ENCODE data around the gene ZNF488.

DNA sequence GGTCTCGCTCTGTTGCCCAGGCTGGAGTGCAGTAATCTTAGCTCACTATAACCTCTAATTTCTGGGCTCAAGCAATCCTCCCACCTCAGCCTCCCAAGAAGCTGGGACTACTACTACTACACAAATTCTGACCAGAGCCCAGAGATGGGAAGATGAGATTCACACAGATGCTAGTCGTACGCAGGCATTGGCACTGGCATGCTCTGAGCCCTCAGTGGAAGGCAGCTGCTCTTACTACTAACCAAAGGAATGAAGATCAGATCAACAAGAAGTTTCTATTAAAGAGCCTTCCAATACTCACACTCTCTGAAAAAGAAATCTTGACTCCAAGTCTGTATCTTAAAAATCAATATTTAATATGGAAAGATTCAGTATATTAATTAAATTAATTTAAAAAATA, 51.1 kb downstream of the ZNF488 start:
- TF ChIP-seq POLR2AphosphoS5 (IDR thresholded peaks at IDR 0.05; ENCODE audit: low read depth, low read length) = no peak
- TF ChIP-seq, protein P1, sequence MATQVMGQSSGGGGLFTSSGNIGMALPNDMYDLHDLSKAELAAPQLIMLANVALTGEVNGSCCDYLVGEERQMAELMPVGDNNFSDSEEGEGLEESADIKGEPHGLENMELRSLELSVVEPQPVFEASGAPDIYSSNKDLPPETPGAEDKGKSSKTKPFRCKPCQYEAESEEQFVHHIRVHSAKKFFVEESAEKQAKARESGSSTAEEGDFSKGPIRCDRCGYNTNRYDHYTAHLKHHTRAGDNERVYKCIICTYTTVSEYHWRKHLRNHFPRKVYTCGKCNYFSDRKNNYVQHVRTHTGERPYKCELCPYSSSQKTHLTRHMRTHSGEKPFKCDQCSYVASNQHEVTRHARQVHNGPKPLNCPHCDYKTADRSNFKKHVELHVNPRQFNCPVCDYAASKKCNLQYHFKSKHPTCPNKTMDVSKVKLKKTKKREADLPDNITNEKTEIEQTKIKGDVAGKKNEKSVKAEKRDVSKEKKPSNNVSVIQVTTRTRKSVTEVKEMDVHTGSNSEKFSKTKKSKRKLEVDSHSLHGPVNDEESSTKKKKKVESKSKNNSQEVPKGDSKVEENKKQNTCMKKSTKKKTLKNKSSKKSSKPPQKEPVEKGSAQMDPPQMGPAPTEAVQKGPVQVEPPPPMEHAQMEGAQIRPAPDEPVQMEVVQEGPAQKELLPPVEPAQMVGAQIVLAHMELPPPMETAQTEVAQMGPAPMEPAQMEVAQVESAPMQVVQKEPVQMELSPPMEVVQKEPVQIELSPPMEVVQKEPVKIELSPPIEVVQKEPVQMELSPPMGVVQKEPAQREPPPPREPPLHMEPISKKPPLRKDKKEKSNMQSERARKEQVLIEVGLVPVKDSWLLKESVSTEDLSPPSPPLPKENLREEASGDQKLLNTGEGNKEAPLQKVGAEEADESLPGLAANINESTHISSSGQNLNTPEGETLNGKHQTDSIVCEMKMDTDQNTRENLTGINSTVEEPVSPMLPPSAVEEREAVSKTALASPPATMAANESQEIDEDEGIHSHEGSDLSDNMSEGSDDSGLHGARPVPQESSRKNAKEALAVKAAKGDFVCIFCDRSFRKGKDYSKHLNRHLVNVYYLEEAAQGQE (IDR thresholded peaks at IDR 0.05; ENCODE audit: insufficient read depth in 1 of 2, low read depth in 2 of 2, low read length in 2 of 2) = no peak
